Breast epithelium (tissue), 4 donors: ENCODE measurements around the gene RUVBL2. TPM values are rescaled to one million over a fixed set of nuclear protein-coding genes. Genes with fewer than 3 reads are reported as not detected.
A peak's percentile ranks its signal among the peaks of the same experiment; 100 is the strongest.
"Not testable (repeated sequence)": the region's sequence is repeated elsewhere in the genome, so short reads cannot be mapped to it uniquely, and the experiment has no call there.

Source experiments
- DNase-seq, 2 donors: peaks; one replicate each; pipeline ENCODE4 v3.0.0-alpha.2; 2019; ENCODE audit warnings: low spot score in 2 of 2
- H3K27ac ChIP-seq, 2 donors: fragments of 200-600 bp; sonication (generic) in 1 of 2; one replicate each; pipeline ENCODE4 v1.5.1; 2016 to 2019; ENCODE audit warnings: mild to moderate bottlenecking in 1 of 2
- H3K27me3 ChIP-seq, 2 donors: fragments of 200-600 bp; sonication (generic) in 1 of 2; one replicate each; pipeline versions ENCODE4 v1.5.1 to v1.6.0; 2017 to 2019; ENCODE audit warnings: control low read depth in 1 of 2, mild to moderate bottlenecking in 1 of 2
- H3K36me3 ChIP-seq: fragments of 200-600 bp; one replicate; pipeline ENCODE4 v1.5.1; 2019
- H3K4me1 ChIP-seq, 2 donors: fragments of 200-600 bp; sonication (generic); one replicate each; pipeline ENCODE4 v1.5.1; 2016 to 2019; ENCODE audit warnings: control low read depth in 1 of 2
- H3K4me3 ChIP-seq, 3 donors: fragments of 200-600 bp; sonication (generic); 1 replicate in 2 of 3; 2 replicates in 1 of 3; pipeline ENCODE4 v1.5.1; 2016 to 2019; ENCODE audit warnings: mild to moderate bottlenecking in 3 of 3, moderate library complexity in 2 of 3
- H3K9me3 ChIP-seq, 2 donors: fragments of 200-600 bp; sonication (generic) in 1 of 2; one replicate each; pipeline ENCODE4 v1.5.1; 2016 to 2019; ENCODE audit warnings: control low read depth in 1 of 2
- POLR2A ChIP-seq: fragments of 450-650 bp; IDR thresholded peaks from one replicate; pipeline ENCODE4 v1.6.1; 2016; ENCODE audit warnings: antibody characterized with exemption, mild to moderate bottlenecking, moderate library complexity
- POLR2AphosphoS5 ChIP-seq, 3 donors: sonication (generic); formaldehyde crosslinking; IDR thresholded peaks; one replicate each; pipeline ENCODE4 v1.6.1; 2017; ENCODE audit warnings: antibody characterized with exemption in 3 of 3
- intact Hi-C: fragments of 100-400 bp; cut with DNase I; formaldehyde crosslinking; loops from one replicate; pipeline ENCODE4 v1.15.1; 2023; ENCODE audit warnings: low total_unique reads
- total RNA-seq, 3 donors: library from RNA; depleted of rRNA; stranded (reverse); fragments of >200 nt; gene quantifications; one replicate each; pipeline ENCODE4 v1.1.0, GENCODE V29; 2016
- TF ChIP-seq, protein P1 (sequence below), 3 donors: fragments of 450-650 bp; IDR thresholded peaks; one replicate each; pipeline ENCODE4 v1.5.1; 2016 to 2017; ENCODE audit warnings: antibody characterized with exemption in 3 of 3, mild to moderate bottlenecking in 3 of 3, moderate library complexity in 3 of 3

Gene RUVBL2
- total RNA-seq, 3 donors from 2014 or later: 74.1 to 104 (median 84.0) TPM

- DNase-seq: peak in 1 of 2 donors; percentile 33
- no peaks in the 10 kb centered on the region for H3K36me3 ChIP-seq
- H3K4me1 ChIP-seq: no peaks in the 10 kb centered on the region
- intact Hi-C loops: no loop called here
- no peaks in the 10 kb centered on the region for H3K9me3 ChIP-seq
- peak overlapping the region; percentile 44 to 83 (median 57) for H3K4me3 ChIP-seq
- H3K27me3 ChIP-seq: peaks cover 0 to 7% of the 10 kb centered on the region in 2 donors
- no peak overlapping the region for H3K27ac ChIP-seq
- TF ChIP-seq POLR2AphosphoS5 (IDR thresholded peaks at IDR 0.05): no peak
- TF ChIP-seq POLR2A: no peak
- TF ChIP-seq, protein P1, sequence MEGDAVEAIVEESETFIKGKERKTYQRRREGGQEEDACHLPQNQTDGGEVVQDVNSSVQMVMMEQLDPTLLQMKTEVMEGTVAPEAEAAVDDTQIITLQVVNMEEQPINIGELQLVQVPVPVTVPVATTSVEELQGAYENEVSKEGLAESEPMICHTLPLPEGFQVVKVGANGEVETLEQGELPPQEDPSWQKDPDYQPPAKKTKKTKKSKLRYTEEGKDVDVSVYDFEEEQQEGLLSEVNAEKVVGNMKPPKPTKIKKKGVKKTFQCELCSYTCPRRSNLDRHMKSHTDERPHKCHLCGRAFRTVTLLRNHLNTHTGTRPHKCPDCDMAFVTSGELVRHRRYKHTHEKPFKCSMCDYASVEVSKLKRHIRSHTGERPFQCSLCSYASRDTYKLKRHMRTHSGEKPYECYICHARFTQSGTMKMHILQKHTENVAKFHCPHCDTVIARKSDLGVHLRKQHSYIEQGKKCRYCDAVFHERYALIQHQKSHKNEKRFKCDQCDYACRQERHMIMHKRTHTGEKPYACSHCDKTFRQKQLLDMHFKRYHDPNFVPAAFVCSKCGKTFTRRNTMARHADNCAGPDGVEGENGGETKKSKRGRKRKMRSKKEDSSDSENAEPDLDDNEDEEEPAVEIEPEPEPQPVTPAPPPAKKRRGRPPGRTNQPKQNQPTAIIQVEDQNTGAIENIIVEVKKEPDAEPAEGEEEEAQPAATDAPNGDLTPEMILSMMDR (IDR thresholded peaks at IDR 0.05): no peak
These were observed 62.6 kb downstream of the RUVBL2 start for GRCh38 chr19:49056101-49056901.

GRCh38 chr19:49056902-49057596, 63.4 kb downstream of the RUVBL2 start:
- intact Hi-C loops, H3K4me1 ChIP-seq, H3K27me3 ChIP-seq, DNase-seq, H3K27ac ChIP-seq, H3K9me3 ChIP-seq, H3K36me3 ChIP-seq: not testable (repeated sequence)
- H3K4me3 ChIP-seq: peak overlapping the region; percentile 44 to 83 (median 57)

- DNase-seq: peak in 1 of 2 donors; percentile 56
These were observed 64.0 kb downstream of the RUVBL2 start, which contains the start of gene CGB7 for GRCh38 chr19:49057636-49058234. Gene CGB7 (minus strand): TSS chr19:49057749. CDS start chr19:49055375, 2,374 bp downstream.

DNA sequence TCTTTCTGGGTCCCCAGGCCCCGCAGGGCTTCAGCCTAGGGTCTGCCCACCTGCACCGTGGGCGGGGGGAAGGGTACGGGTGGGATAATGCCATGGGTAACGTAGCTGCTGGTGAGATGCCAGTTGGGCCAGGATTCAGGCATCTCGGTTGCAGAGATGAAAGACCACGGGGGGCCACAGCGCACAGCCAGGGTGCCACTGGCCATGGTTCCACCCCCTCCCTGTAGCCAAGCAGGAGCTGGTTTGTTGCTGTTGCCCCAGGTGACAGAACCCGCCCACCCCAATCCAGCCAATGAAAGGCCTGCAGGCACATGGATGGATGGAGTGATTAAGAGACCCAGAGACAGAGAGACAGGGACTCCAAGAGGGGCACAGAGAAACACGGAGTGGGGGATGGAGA, 64.9 kb downstream of the RUVBL2 start:
- peak in 1 of 2 donors; percentile 63 for DNase-seq
- no peaks in the 10 kb centered on the region for H3K4me1 ChIP-seq
- no peak overlapping the region for H3K27ac ChIP-seq
- intact Hi-C loops: no loop called here
- H3K36me3 ChIP-seq: no peaks in the 10 kb centered on the region
- peaks cover 0 to 7% of the 10 kb centered on the region in 2 donors for H3K27me3 ChIP-seq
- H3K9me3 ChIP-seq: no peaks in the 10 kb centered on the region
- H3K4me3 ChIP-seq: peak overlapping the region in 1 of 3 donors; percentile 57
- no peak for TF ChIP-seq POLR2A
- no peak for TF ChIP-seq POLR2AphosphoS5 (IDR thresholded peaks at IDR 0.05)
- TF ChIP-seq, protein P1 (IDR thresholded peaks at IDR 0.05): no peak

More at GRCh38 chr19:49057636-49058234, 64.0 kb downstream of the RUVBL2 start, which contains the start of gene CGB7:
- no peak for TF ChIP-seq POLR2AphosphoS5 (IDR thresholded peaks at IDR 0.05)
- TF ChIP-seq POLR2A: no peak
- TF ChIP-seq, protein P1 (IDR thresholded peaks at IDR 0.05): no peak
- H3K9me3 ChIP-seq: no peaks in the 10 kb centered on the region
- H3K4me3 ChIP-seq: peak within 1 kb of the TSS; percentile 44 to 83 (median 57)
- intact Hi-C loops: no loop called here
- H3K36me3 ChIP-seq: no peaks in the 10 kb centered on the region
- no peak within 1 kb of the TSS for H3K27ac ChIP-seq
- no peaks in the 10 kb centered on the region for H3K4me1 ChIP-seq
- peaks cover 0 to 7% of the 10 kb centered on the region in 2 donors for H3K27me3 ChIP-seq

GRCh38 chr19:49059053-49059452, 65.4 kb downstream of the RUVBL2 start:
- H3K27me3 ChIP-seq: peaks cover 0 to 7% of the 10 kb centered on the region in 2 donors

More at GRCh38 chr19:49059053-49059452, 65.4 kb downstream of the RUVBL2 start:
- no peaks in the 10 kb centered on the region for H3K4me1 ChIP-seq
- DNase-seq: no peak
- H3K36me3 ChIP-seq: no peaks in the 10 kb centered on the region
- no peaks in the 10 kb centered on the region for H3K9me3 ChIP-seq
- H3K4me3 ChIP-seq: no peak overlapping the region
- intact Hi-C loops: no loop called here
- TF ChIP-seq POLR2AphosphoS5 (IDR thresholded peaks at IDR 0.05) (no peak), POLR2A (no peak)
- TF ChIP-seq, protein P1 (IDR thresholded peaks at IDR 0.05): no peak
- H3K27ac ChIP-seq: no peak overlapping the region
